GM12873 (cell line): ENCODE results near the gene DDX51.

ENCODE experiments used
- CTCF ChIP-seq: IDR thresholded peaks from 2 replicates; pipeline ENCODE4 v1.5.1; 2012; ENCODE audit warnings: low read depth, mild to moderate bottlenecking, moderate library complexity, low read length, control low read depth; ENCODE audit not compliant: insufficient read depth; ENCODE audit errors: missing control alignments

Gene DDX51

DNA sequence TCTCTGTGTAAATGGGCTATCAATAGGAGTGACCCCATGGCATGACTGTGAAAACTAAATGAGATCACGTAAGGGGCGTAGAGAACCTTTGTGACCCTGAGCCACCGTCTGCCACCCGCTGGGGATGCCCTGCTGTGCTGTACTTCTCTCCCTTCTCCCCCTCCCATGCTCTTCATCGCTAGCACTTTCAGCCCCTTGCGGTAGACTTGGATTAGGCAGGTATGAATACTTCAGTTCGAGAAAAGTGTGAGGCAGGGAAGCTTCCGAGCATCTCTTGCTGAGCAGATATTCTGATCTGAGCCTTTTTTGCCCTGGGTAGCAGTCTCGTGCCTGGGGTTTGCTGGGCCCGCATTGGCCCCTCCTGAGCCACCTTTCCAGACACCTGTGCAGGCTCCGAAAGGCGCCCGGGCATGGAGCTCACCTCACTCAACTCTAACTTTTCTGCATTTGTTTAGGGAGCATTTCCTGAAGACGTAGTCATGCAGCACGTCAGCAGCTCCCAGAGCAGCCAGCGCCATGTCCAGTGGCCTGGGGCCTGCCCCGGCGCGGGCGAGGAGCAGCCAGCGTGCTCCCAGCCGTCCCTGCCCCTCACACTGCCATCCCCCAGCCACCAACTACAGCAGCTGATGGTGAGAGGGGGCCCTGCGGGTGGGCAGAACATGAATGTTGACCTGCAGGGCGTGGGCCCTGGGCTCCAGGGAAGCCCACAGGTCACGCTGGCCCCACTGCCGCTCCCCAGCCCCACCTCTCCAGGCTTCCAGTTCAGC is 40.4 kb downstream of the DDX51 start:
- no peak for TF ChIP-seq CTCF

- no peak for TF ChIP-seq CTCF
These were observed 41.8 kb downstream of the DDX51 start for GRCh38 chr12:132102297-132102696.

GRCh38 chr12:132100306-132101065 is 43.6 kb downstream of the DDX51 start:
- no peak for TF ChIP-seq CTCF

DNA sequence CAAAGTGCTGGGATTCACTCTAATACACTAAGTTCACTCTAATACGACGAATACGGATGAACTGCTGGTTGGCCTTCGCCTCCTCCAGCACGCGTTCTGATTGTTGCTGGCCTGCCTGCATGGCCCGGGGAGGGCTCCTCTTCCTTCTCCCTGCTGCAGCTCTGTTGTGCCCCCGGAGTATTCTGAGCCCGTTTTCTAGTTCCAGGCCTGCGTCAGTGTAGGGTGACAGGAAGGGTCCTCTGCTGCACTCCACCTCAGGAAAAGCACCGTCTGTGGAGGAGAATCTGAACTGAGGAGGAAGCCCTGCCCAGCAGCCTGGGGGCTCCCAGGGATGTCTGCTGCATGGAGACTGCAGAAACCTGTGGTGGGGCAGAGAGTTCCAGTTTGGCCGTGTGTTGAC is 44.4 kb downstream of the DDX51 start:
- TF ChIP-seq CTCF, result no peak

DNA sequence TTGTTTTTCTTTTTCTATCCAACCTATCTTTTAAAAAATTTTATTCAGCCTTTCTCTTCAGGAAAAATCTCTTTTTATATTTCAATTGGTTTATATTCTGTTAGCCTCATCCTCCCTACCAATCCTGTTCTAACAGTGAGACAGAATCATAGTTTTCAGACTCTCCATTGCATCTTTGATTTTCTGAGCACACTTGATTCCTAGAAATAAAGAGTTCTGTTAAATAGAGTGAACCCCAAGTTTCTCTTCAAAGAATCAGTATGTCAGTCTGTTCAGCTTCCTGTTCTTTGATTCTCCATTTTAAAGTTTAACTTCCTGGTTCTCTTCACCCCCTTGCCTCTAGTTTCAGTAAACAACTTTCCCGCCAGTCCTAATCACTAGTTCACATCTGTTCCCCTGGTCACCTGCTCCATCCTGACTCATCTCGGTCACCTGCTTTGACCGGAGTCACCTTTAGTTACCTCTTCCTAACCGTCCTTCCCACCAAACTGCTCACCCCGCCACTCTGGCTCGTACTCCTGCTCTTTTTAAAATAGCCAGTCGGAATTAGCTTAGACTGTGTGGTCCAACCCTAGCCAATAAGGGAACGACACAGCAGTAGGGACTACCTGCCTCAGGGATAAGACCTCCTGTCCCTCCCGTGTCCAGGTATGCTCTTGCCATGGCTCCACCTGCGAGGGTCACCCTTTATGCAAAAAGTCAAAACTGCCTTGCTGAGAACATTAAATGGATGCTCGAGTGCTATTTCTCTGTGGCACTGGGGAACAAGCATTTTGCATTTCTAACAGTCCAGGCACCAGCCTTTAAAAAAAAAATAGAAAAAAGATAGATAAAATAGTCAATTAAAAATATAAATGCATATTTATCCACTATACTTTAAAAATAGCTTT is 48.4 kb downstream of the DDX51 start:
- TF ChIP-seq CTCF, result no peak

DNA sequence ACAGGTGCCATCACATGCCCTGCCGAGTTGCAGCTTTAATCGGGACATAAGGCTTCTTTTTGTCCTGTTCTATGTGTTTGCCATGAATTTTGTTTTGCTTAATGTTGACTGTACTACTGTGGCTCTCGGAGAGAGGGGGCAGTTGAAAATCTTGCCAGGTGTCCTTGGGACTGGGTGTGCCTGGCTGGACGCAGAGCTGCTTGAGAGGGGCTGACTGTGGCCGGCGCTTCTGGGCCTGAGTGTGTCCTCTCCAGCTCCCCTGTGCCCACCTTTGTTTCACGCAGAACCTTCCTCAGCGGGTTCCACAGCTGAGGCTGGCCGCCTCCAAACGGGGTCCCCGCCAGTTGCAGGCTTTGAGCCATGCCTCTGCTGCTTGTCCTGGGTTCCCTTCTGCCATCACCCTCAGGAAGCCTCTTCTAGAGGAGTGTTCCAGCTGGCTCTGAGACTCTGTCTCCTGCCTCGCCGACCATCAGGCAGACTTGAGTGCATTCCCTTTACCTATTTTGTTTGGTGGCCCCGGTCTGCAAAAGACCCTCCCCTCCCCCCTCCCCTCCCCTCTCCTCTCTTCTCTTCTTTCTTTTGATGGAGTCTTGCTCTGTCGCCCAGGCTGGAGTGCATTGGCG is 49.7 kb downstream of the DDX51 start:
- no peak for TF ChIP-seq CTCF
